CD4-positive, alpha-beta memory T cell (primary cell): ENCODE measurements around the gene PTGER1. TPM values are rescaled to one million over a fixed set of nuclear protein-coding genes. Genes with fewer than 3 reads are reported as not detected.

Experiments used
- CTCF ChIA-PET: fragments of 350-600 bp; sonication (Branson Sonifier 250); formaldehyde crosslinking; loops from one replicate; lab custom pipeline; 2021; ENCODE audit warnings: inconsistent platforms; ENCODE audit not compliant: partially characterized antibody; lab: Charles Lee
- POLR2A ChIA-PET: fragments of 350-600 bp; sonication (Branson Sonifier 250); formaldehyde crosslinking; loops from one replicate; lab custom pipeline; 2021; ENCODE audit not compliant: partially characterized antibody; lab: Charles Lee
- DNase-seq, 5 donors: peaks; one replicate each; pipeline versions ENCODE4 v3.0.0 to v3.0.0-alpha.2; 2020 to 2022; ENCODE audit warnings: mixed read lengths in 1 of 5
- H3K27ac ChIP-seq: one replicate; pipeline ENCODE4 v1.7.0; 2013; ENCODE audit warnings: low read depth, low read length
- H3K27me3 ChIP-seq: 2 replicates; pipeline ENCODE4 v1.7.0; 2013; ENCODE audit warnings: mild to moderate bottlenecking, low read length, moderate library complexity; ENCODE audit not compliant: insufficient read depth
- H3K36me3 ChIP-seq: 2 replicates; pipeline ENCODE4 v1.7.0; 2013; ENCODE audit warnings: mild to moderate bottlenecking, low read length, moderate library complexity; ENCODE audit not compliant: insufficient read depth
- H3K4me1 ChIP-seq: 2 replicates; pipeline ENCODE4 v1.7.0; 2013; ENCODE audit warnings: mild to moderate bottlenecking, low read length, moderate library complexity; ENCODE audit not compliant: insufficient read depth
- H3K4me3 ChIP-seq, 2 donors: one replicate each; pipeline ENCODE4 v1.7.0; 2013; ENCODE audit warnings: low read length in 2 of 2, mild to moderate bottlenecking in 1 of 2
- H3K9me3 ChIP-seq, 2 donors: one replicate each; pipeline ENCODE4 v1.7.0; 2013; ENCODE audit warnings: low read length in 2 of 2, control low read depth in 1 of 2; ENCODE audit not compliant: control insufficient read depth in 1 of 2
- H3K27ac Mint-ChIP-seq, 7 donors: one replicate each; pipeline ENCODE4 v1.8.0; 2020 to 2021; ENCODE audit warnings: mixed read lengths in 7 of 7, mild to moderate bottlenecking in 6 of 7, inconsistent platforms in 3 of 7, moderate library complexity in 3 of 7
- H3K27me3 Mint-ChIP-seq, 2 donors: one replicate each; pipeline ENCODE4 v1.8.0; 2020 to 2021; ENCODE audit warnings: mixed read lengths in 2 of 2
- H3K36me3 Mint-ChIP-seq, 2 donors: one replicate each; pipeline ENCODE4 v1.8.0; 2020 to 2021; ENCODE audit warnings: mixed read lengths in 2 of 2, inconsistent platforms in 1 of 2, mild to moderate bottlenecking in 1 of 2
- H3K4me1 Mint-ChIP-seq, 4 donors: one replicate each; pipeline ENCODE4 v1.8.0; 2020 to 2021; ENCODE audit warnings: mixed read lengths in 4 of 4, mild to moderate bottlenecking in 1 of 4
- H3K4me3 Mint-ChIP-seq, 8 donors: one replicate each; pipeline ENCODE4 v1.8.0; 2020 to 2021; ENCODE audit warnings: mixed read lengths in 8 of 8, mild to moderate bottlenecking in 7 of 8, moderate library complexity in 6 of 8, inconsistent platforms in 3 of 8
- H3K9me3 Mint-ChIP-seq, 8 donors: one replicate each; pipeline ENCODE4 v1.8.0; 2020 to 2021; ENCODE audit warnings: mixed read lengths in 8 of 8, mild to moderate bottlenecking in 5 of 8, inconsistent platforms in 3 of 8, moderate library complexity in 1 of 8
- intact Hi-C: fragments of 100-400 bp; cut with micrococcal nuclease; formaldehyde crosslinking; loops from one replicate; pipeline ENCODE4 v1.15.1; 2023
- polyA plus RNA-seq, 2 donors: library from polyadenylated mRNA; unstranded; fragments of 300-500 nt; fragmentation: Illumina TruSeq; gene quantifications; one replicate each; pipeline ENCODE4 v1.2.3, GENCODE V29; 2021
- total RNA-seq, 2 experiments: library from RNA; stranded (reverse); gene quantifications; one replicate each; pipeline ENCODE4 v1.2.3, GENCODE V29; 2021

Gene PTGER1
- total and polyA plus RNA-seq, 4 experiments from 2014 or later = not detected

- no peak overlapping the region for H3K4me3 ChIP-seq
- H3K9me3 Mint-ChIP-seq = no peaks in the 10 kb centered on the region
- H3K27me3 ChIP-seq = no peaks in the 10 kb centered on the region
- H3K36me3 Mint-ChIP-seq = peaks cover 8 to 10% of the 10 kb centered on the region in 2 donors
- H3K36me3 ChIP-seq = peaks cover 10% of the 10 kb centered on the region
- ChIA-PET POLR2A (interaction anchor here (1.2 kb wide), 1 partner anchor 13 kb away, joined by 3 read pairs; no protein-coding TSS in a partner anchor), CTCF (interaction anchor here (0.7 to 4.3 kb wide), 11 partner anchors 10 to 346 kb away, joined by 3 to 44 read pairs (median 5); partner anchors contain the start of genes ASF1B and PKN1)
- no peak overlapping the region for H3K4me3 Mint-ChIP-seq
- peaks cover 11% of the 10 kb centered on the region for H3K4me1 ChIP-seq
- no peaks in the 10 kb centered on the region for H3K9me3 ChIP-seq
- no peak overlapping the region for H3K27ac ChIP-seq
- intact Hi-C loops = loop anchor here (10.0 kb wide), 1 partner anchor 278 kb away; the partner anchor contains the start of gene ADGRL1
- H3K27me3 Mint-ChIP-seq = no peaks in the 10 kb centered on the region
- H3K4me1 Mint-ChIP-seq = peaks cover 5 to 7% (median 6%) of the 10 kb centered on the region in 4 donors
- no peak for DNase-seq
- H3K27ac Mint-ChIP-seq = peak overlapping the region in 1 of 7 donors; percentile 21
Observed at GRCh38 chr19:14482172-14482941, 7.2 kb upstream of the PTGER1 start.

- intact Hi-C loops = loop anchor here (2.0 to 10.0 kb wide), 3 partner anchors 48 to 344 kb away; partner anchors contain the start of genes ADGRL1, ASF1B and PKN1
- Mint-ChIP-seq H3K9me3 (no peaks in the 10 kb centered on the region), H3K27ac (peak overlapping the region in 1 of 7 donors; percentile 23), H3K27me3 (peaks cover 0 to 7% of the 10 kb centered on the region in 2 donors), H3K36me3 (peaks cover 6 to 15% of the 10 kb centered on the region in 2 donors), H3K4me1 (peaks cover 7 to 12% (median 9%) of the 10 kb centered on the region in 4 donors), H3K4me3 (no peak overlapping the region)
- Histone ChIP-seq H3K4me1 (peaks cover 12% of the 10 kb centered on the region), H3K27me3 (no peaks in the 10 kb centered on the region), H3K9me3 (no peaks in the 10 kb centered on the region), H3K4me3 (no peak overlapping the region), H3K36me3 (peaks cover 10% of the 10 kb centered on the region), H3K27ac (no peak overlapping the region)
- CTCF ChIA-PET = interaction anchor here (0.5 to 4.3 kb wide), 40 partner anchors 9 to 599 kb away, joined by 3 to 44 read pairs (median 4); partner anchors contain the start of genes ADGRE5, ASF1B, DDX39A and GIPC1
- POLR2A ChIA-PET = interaction anchor here (1.0 to 2.4 kb wide), 8 partner anchors 9 to 344 kb away, joined by 3 to 10 read pairs (median 4); partner anchors contain the start of genes ASF1B and DDX39A
- DNase-seq = no peak
Observed at GRCh38 chr19:14480700-14481079, 5.5 kb upstream of the PTGER1 start.

GRCh38 chr19:14479975-14480699 is 5.0 kb upstream of the PTGER1 start:
- H3K36me3 Mint-ChIP-seq = peaks cover 6 to 15% of the 10 kb centered on the region in 2 donors
- Histone ChIP-seq H3K9me3 (no peaks in the 10 kb centered on the region), H3K4me3 (no peak overlapping the region), H3K36me3 (peaks cover 10% of the 10 kb centered on the region), H3K27ac (no peak overlapping the region), H3K27me3 (no peaks in the 10 kb centered on the region), H3K4me1 (peaks cover 18% of the 10 kb centered on the region)
- H3K27me3 Mint-ChIP-seq = peaks cover 0 to 7% of the 10 kb centered on the region in 2 donors
- POLR2A ChIA-PET = interaction anchor here (1.0 to 2.7 kb wide), 10 partner anchors 8 to 344 kb away, joined by 3 to 10 read pairs (median 4); partner anchors contain the start of genes ASF1B, DDX39A and GIPC1
- intact Hi-C loops = loop anchor here (2.0 to 10.0 kb wide), 3 partner anchors 47 to 343 kb away; partner anchors contain the start of genes ADGRL1, ASF1B and PKN1
- peak; percentile 56 to 75 (median 64) for DNase-seq
- H3K27ac Mint-ChIP-seq = no peak overlapping the region
- H3K4me1 Mint-ChIP-seq = peaks cover 7 to 15% (median 11%) of the 10 kb centered on the region in 4 donors
- CTCF ChIA-PET = interaction anchor here (0.5 to 4.3 kb wide), 42 partner anchors 8 to 599 kb away, joined by 3 to 44 read pairs (median 4); partner anchors contain the start of genes ADGRE5, ASF1B, DDX39A and GIPC1
- H3K9me3 Mint-ChIP-seq = no peaks in the 10 kb centered on the region
- no peak overlapping the region for H3K4me3 Mint-ChIP-seq

GRCh38 chr19:14479309-14479974 is 4.3 kb upstream of the PTGER1 start:
- Mint-ChIP-seq H3K36me3 (peaks cover 6 to 15% of the 10 kb centered on the region in 2 donors), H3K4me3 (no peak overlapping the region), H3K27ac (peak overlapping the region in 1 of 7 donors; percentile 24), H3K9me3 (no peaks in the 10 kb centered on the region), H3K27me3 (peaks cover 1 to 12% of the 10 kb centered on the region in 2 donors), H3K4me1 (peaks cover 11 to 20% (median 16%) of the 10 kb centered on the region in 4 donors)
- Histone ChIP-seq H3K27me3 (peaks cover 6% of the 10 kb centered on the region), H3K36me3 (peaks cover 10% of the 10 kb centered on the region), H3K4me1 (peaks cover 24% of the 10 kb centered on the region), H3K4me3 (no peak overlapping the region), H3K27ac (no peak overlapping the region), H3K9me3 (no peaks in the 10 kb centered on the region)
- DNase-seq = no peak
- CTCF ChIA-PET = interaction anchor here (0.7 to 4.3 kb wide), 29 partner anchors 9 to 397 kb away, joined by 3 to 44 read pairs (median 5); partner anchors contain the start of genes ADGRE5, ASF1B, DDX39A and GIPC1
- intact Hi-C loops = no loop called here
- POLR2A ChIA-PET = interaction anchor here (1.2 to 2.7 kb wide), 9 partner anchors 7 to 343 kb away, joined by 3 to 10 read pairs (median 4); partner anchors contain the start of genes ASF1B, DDX39A and GIPC1

GRCh38 chr19:14478113-14478545 is 3.0 kb upstream of the PTGER1 start:
- H3K9me3 Mint-ChIP-seq = no peaks in the 10 kb centered on the region
- Histone ChIP-seq H3K36me3 (peaks cover 10% of the 10 kb centered on the region), H3K4me3 (no peak overlapping the region), H3K9me3 (no peaks in the 10 kb centered on the region), H3K27me3 (peaks cover 9% of the 10 kb centered on the region), H3K4me1 (peaks cover 27% of the 10 kb centered on the region), H3K27ac (no peak overlapping the region)
- no peak overlapping the region for H3K27ac Mint-ChIP-seq
- peaks cover 13 to 25% (median 19%) of the 10 kb centered on the region in 4 donors for H3K4me1 Mint-ChIP-seq
- ChIA-PET POLR2A (interaction anchor here (1.2 to 2.7 kb wide), 2 partner anchors 17 to 57 kb away, joined by 4 to 6 read pairs; partner anchors contain the start of gene GIPC1), CTCF (interaction anchor here (1.2 to 4.3 kb wide), 6 partner anchors 11 to 341 kb away, joined by 3 to 44 read pairs (median 18); partner anchors contain the start of genes ASF1B and PKN1)
- peaks cover 3 to 15% of the 10 kb centered on the region in 2 donors for H3K27me3 Mint-ChIP-seq
- no peak overlapping the region for H3K4me3 Mint-ChIP-seq
- no peak for DNase-seq
- intact Hi-C loops = no loop called here
- H3K36me3 Mint-ChIP-seq = peaks cover 6 to 15% of the 10 kb centered on the region in 2 donors
